Nephron progenitor cell (in vitro differentiated cells): ENCODE data around the gene DNAJC13.

Source experiments
- DNase-seq: peaks from one replicate; pipeline ENCODE4 v3.0.0; 2021
- H3K27ac Mint-ChIP-seq: 2 replicates; pipeline ENCODE4 v1.8.0; 2021; ENCODE audit warnings: mild to moderate bottlenecking, moderate library complexity, mixed read lengths
- H3K27me3 Mint-ChIP-seq: 2 replicates; pipeline ENCODE4 v1.8.0; 2021; ENCODE audit warnings: mild to moderate bottlenecking, low read depth, mixed read lengths; ENCODE audit not compliant: poor library complexity
- H3K36me3 Mint-ChIP-seq: 2 replicates; pipeline ENCODE4 v1.8.0; 2021; ENCODE audit warnings: low read depth, mixed read lengths
- H3K4me1 Mint-ChIP-seq: 2 replicates; pipeline ENCODE4 v1.8.0; 2021; ENCODE audit warnings: mixed read lengths
- H3K4me3 Mint-ChIP-seq: 2 replicates; pipeline ENCODE4 v1.8.0; 2021; ENCODE audit warnings: mild to moderate bottlenecking, moderate library complexity, mixed read lengths
- H3K9me3 Mint-ChIP-seq: 2 replicates; pipeline ENCODE4 v1.8.0; 2021; ENCODE audit warnings: mild to moderate bottlenecking, moderate library complexity, mixed read lengths
- TF ChIP-seq, protein P1 (sequence below): fragments of 200-600 bp; sonication (generic); IDR thresholded peaks from 2 replicates; pipeline ENCODE4 v1.5.0; 2021; ENCODE audit warnings: antibody characterized with exemption

DNAJC13 gene

DNA sequence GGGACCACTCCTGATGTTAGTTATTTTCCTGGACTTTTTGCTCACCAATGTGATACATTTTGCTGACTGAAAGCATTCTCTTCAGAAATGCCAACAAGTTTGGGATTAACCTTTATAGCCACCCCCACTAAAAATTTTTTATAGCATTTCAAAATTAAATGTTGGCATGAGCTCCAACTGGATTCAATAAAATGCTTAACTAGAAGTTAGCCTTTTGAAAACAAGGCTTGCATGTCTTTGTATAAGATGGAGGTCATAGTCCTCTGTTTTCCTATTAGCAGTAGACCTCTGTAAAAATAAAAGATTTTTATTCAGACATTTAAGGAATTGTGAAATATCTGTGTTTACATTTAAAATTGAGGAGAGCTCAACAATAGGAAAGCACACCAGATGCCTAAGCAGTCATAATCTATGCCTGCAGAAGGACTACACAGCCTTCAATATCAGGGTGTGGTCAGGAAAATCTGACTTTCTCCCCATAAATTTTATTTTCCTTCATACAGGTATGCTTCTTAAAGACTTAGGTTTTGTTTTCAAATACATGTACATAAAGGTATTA, 87.2 kb downstream of the DNAJC13 start:
- Mint-ChIP-seq H3K27ac (no peak overlapping the region), H3K9me3 (no peaks in the 10 kb centered on the region), H3K4me1 (no peaks in the 10 kb centered on the region), H3K36me3 (peaks cover 73% of the 10 kb centered on the region), H3K4me3 (no peak overlapping the region), H3K27me3 (no peaks in the 10 kb centered on the region)
- TF ChIP-seq, protein P1, sequence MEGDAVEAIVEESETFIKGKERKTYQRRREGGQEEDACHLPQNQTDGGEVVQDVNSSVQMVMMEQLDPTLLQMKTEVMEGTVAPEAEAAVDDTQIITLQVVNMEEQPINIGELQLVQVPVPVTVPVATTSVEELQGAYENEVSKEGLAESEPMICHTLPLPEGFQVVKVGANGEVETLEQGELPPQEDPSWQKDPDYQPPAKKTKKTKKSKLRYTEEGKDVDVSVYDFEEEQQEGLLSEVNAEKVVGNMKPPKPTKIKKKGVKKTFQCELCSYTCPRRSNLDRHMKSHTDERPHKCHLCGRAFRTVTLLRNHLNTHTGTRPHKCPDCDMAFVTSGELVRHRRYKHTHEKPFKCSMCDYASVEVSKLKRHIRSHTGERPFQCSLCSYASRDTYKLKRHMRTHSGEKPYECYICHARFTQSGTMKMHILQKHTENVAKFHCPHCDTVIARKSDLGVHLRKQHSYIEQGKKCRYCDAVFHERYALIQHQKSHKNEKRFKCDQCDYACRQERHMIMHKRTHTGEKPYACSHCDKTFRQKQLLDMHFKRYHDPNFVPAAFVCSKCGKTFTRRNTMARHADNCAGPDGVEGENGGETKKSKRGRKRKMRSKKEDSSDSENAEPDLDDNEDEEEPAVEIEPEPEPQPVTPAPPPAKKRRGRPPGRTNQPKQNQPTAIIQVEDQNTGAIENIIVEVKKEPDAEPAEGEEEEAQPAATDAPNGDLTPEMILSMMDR = no peak
- no peak for DNase-seq

DNA sequence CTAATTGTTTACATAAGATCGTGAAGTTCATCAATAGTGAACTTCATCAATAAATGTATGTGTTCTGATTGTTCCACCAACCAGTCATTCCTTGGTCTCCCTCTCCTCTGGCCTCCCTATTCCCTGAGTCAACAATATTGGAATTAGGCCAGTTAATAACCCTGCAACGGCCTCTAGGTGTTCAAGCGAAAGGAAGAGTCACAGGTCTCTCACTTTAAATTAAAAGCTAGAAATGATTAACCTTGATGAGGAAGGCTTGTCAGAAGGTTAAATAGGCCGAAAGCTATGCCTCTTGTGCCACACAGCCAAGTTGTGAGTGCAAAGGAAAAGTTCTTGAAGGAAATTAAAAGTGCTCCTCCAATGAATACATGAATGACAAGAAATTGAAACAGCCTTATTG, 90.4 kb downstream of the DNAJC13 start:
- Mint-ChIP-seq H3K4me3 (no peak overlapping the region), H3K9me3 (no peaks in the 10 kb centered on the region), H3K27me3 (no peaks in the 10 kb centered on the region), H3K27ac (no peak overlapping the region), H3K4me1 (no peaks in the 10 kb centered on the region), H3K36me3 (peaks cover 74% of the 10 kb centered on the region)
- TF ChIP-seq, protein P1 = no peak
- no peak for DNase-seq

DNA sequence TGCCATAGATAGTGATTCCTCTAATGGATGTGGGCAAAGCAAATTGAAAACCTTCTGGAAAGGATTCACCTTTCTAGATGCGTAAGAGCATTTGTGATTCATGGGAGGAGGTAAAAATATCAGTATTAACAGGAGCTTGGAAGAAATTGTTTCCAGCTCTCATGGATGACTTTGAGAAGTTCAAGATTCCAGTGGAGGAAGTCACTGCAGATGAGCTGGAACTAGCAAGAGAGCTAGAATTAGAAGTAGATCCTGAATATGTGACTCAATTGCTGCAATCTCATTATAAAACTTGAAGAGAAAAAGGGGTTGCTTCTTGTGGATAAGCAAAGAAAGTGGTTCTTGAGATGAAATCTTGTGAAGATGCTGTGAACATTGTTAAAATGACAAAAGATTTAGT, 91.8 kb downstream of the DNAJC13 start:
- Mint-ChIP-seq H3K9me3 (no peaks in the 10 kb centered on the region), H3K36me3 (peaks cover 72% of the 10 kb centered on the region), H3K4me3 (no peak overlapping the region), H3K27ac (no peak overlapping the region), H3K4me1 (no peaks in the 10 kb centered on the region), H3K27me3 (no peaks in the 10 kb centered on the region)
- DNase-seq = no peak
- TF ChIP-seq, protein P1 = no peak

DNA sequence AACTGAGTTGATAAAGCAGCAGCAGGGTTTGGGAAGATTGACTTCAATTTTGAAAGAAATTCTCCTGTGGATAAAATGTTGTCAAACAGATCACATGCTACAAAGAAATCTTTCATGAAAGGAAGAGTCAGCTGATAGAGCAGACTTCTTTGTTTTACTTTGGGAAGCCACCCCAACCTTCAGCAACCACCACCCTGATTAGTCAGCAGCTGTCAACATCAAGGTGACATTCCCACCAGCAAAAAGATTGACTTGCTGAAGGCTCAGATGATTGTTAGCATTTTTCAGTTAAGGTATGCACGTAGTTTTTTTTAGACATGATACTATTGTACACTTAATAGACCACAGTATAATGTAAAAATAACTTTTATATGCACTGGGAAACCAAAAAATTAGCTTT, 92.2 kb downstream of the DNAJC13 start:
- Mint-ChIP-seq H3K36me3 (peaks cover 75% of the 10 kb centered on the region), H3K4me1 (no peaks in the 10 kb centered on the region), H3K9me3 (no peaks in the 10 kb centered on the region), H3K27ac (no peak overlapping the region), H3K27me3 (no peaks in the 10 kb centered on the region), H3K4me3 (no peak overlapping the region)
- no peak for DNase-seq
- TF ChIP-seq, protein P1 = no peak

DNA sequence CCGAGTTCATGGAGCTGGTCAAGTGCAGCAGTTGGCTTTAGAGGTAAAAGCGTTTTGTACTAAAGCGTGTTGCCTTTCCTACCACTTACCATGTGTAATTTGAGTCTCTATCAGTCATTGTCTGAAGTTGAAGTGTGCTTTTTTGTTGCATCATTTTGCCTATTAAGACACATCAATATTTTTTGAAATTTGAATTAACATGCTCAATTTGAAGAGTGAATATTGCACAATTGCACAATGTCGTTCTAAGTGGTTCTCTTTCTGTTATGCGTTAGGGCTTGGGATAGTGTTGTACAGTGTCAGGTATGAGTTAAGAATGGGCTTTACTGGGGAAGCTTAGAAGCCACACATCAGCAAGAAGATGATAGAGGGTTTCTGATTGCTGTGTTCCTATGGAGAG, 95.8 kb downstream of the DNAJC13 start:
- H3K27me3 Mint-ChIP-seq = no peaks in the 10 kb centered on the region
- H3K9me3 Mint-ChIP-seq = no peaks in the 10 kb centered on the region
- H3K4me1 Mint-ChIP-seq = no peaks in the 10 kb centered on the region
- H3K4me3 Mint-ChIP-seq = no peak overlapping the region
- no peak for DNase-seq
- H3K27ac Mint-ChIP-seq = no peak overlapping the region
- TF ChIP-seq, protein P1 = no peak
- H3K36me3 Mint-ChIP-seq = peaks cover 72% of the 10 kb centered on the region

DNA sequence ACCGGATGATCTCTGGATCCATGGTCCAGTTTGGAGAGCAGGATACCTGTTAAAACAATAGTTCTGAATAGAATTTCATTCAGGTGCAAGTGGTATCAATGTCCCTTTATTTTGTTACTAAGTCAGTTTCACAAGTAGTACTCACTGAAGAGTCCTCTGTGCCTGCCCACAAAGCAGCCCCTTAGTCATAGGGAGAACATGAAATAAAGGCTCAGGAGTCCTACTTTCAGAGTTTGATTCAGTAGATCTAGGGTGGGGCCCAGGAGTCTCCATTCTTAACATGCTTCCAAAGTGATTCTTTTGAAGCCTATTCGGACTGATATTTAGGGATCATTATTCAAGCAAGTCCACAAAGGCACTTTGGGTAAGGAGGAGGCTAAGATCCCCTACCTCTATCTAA, 100.0 kb downstream of the DNAJC13 start:
- peaks cover 60% of the 10 kb centered on the region for H3K36me3 Mint-ChIP-seq
- TF ChIP-seq, protein P1 = no peak
- no peaks in the 10 kb centered on the region for H3K27me3 Mint-ChIP-seq
- no peak for DNase-seq
- H3K4me1 Mint-ChIP-seq = no peaks in the 10 kb centered on the region
- no peak overlapping the region for H3K4me3 Mint-ChIP-seq
- no peaks in the 10 kb centered on the region for H3K9me3 Mint-ChIP-seq
- no peak overlapping the region for H3K27ac Mint-ChIP-seq
